Fibroblast of lung (primary cell): Measurements from ENCODE around the gene PLOD3. TPM values are rescaled to one million over a fixed set of nuclear protein-coding genes. Genes with fewer than 3 reads are reported as not detected.

Experiments
- DNase-seq, 2 donors: peaks; one replicate each; pipeline versions ENCODE4 v3.0.0 to v3.0.0-alpha.2; 2010; ENCODE audit warnings: low read depth in 2 of 2
- H2AFZ ChIP-seq: 2 replicates; pipeline ENCODE4 v1.5.1; 2012; ENCODE audit warnings: low read length, control low read depth, inconsistent platforms
- H3K27ac ChIP-seq: 2 replicates; pipeline ENCODE4 v1.5.1; 2011; ENCODE audit warnings: low read length, control low read depth; ENCODE audit not compliant: insufficient read depth
- H3K27me3 ChIP-seq: 2 replicates; pipeline ENCODE4 v1.5.1; 2011; ENCODE audit warnings: mild to moderate bottlenecking, low read length; ENCODE audit not compliant: control insufficient read depth, insufficient read depth
- H3K36me3 ChIP-seq: 2 replicates; pipeline ENCODE4 v1.5.1; 2011; ENCODE audit warnings: low read length; ENCODE audit not compliant: control insufficient read depth, insufficient read depth
- H3K4me1 ChIP-seq: 2 replicates; pipeline ENCODE4 v1.5.1; 2011; ENCODE audit warnings: low read length; ENCODE audit not compliant: control insufficient read depth, insufficient read depth; ENCODE audit errors: extremely low read depth
- H3K4me2 ChIP-seq: 2 replicates; pipeline ENCODE4 v1.5.1; 2011; ENCODE audit warnings: low read length, control low read depth; ENCODE audit not compliant: insufficient read depth; ENCODE audit errors: extremely low read depth
- H3K4me3 ChIP-seq, 4 experiments: fragments of 200-600 bp in 1 of 4; sonication (generic) in 1 of 4; replicated peaks in 1 of 4; 2 replicates each; pipeline ENCODE4 v1.5.1; 2011 to 2016; ENCODE audit warnings: low read length in 4 of 4, low read depth in 3 of 4, mild to moderate bottlenecking in 3 of 4, control low read depth in 2 of 4, inconsistent platforms in 1 of 4, mixed read lengths in 1 of 4; ENCODE audit not compliant: insufficient read depth in 1 of 4; ENCODE audit errors: control extremely low read depth in 1 of 4
- H3K79me2 ChIP-seq: 2 replicates; pipeline ENCODE4 v1.5.1; 2012; ENCODE audit warnings: mild to moderate bottlenecking, low read length, inconsistent platforms; ENCODE audit not compliant: control insufficient read depth, insufficient read depth
- H3K9ac ChIP-seq: 2 replicates; pipeline ENCODE4 v1.5.1; 2011; ENCODE audit warnings: mild to moderate bottlenecking, low read length, control low read depth; ENCODE audit not compliant: insufficient read depth
- H3K9me3 ChIP-seq: 2 replicates; pipeline ENCODE4 v1.5.1; 2012; ENCODE audit warnings: low read depth, low read length; ENCODE audit not compliant: control insufficient read depth, insufficient read depth
- H4K20me1 ChIP-seq: 2 replicates; pipeline ENCODE4 v1.5.1; 2011; ENCODE audit warnings: low read length; ENCODE audit not compliant: control insufficient read depth, insufficient read depth; ENCODE audit errors: extremely low read depth
- EZH2 ChIP-seq: IDR thresholded peaks from 2 replicates; pipeline ENCODE4 v1.5.1; 2012; ENCODE audit warnings: low read length, control low read depth, mild to moderate bottlenecking; ENCODE audit errors: missing control alignments
- polyA plus RNA-seq, 2 donors: library from polyadenylated mRNA; depleted of rRNA in 1 of 2; stranded (reverse) in 1 of 2; unstranded in 1 of 2; fragments of >200 nt; gene quantifications; 2 replicates each; pipeline ENCODE4 v1.2.1, GENCODE V29; 2011 to 2012; ENCODE audit warnings: missing spikeins in 1 of 2
- total RNA-seq: library from RNA; depleted of rRNA; stranded (reverse); fragments of >200 nt; gene quantifications from 2 replicates; pipeline ENCODE4 v1.2.1, GENCODE V29; 2014
- TF ChIP-seq, protein P1 (sequence below), 2 donors: IDR thresholded peaks in 1 of 2; conservative IDR thresholded peaks in 1 of 2; 1 replicate in 1 of 2; 2 replicates in 1 of 2; pipeline ENCODE4 v1.5.1; 2011 to 2012; ENCODE audit warnings: low read length in 2 of 2, control low read depth in 1 of 2, inconsistent platforms in 1 of 2, low read depth in 1 of 2, mild to moderate bottlenecking in 1 of 2

The PLOD3 gene
- total and polyA plus RNA-seq, 2 donors (not counting 1 experiment from before 2014, with no cell fraction given), result 86.0 to 89.0 TPM

DNA sequence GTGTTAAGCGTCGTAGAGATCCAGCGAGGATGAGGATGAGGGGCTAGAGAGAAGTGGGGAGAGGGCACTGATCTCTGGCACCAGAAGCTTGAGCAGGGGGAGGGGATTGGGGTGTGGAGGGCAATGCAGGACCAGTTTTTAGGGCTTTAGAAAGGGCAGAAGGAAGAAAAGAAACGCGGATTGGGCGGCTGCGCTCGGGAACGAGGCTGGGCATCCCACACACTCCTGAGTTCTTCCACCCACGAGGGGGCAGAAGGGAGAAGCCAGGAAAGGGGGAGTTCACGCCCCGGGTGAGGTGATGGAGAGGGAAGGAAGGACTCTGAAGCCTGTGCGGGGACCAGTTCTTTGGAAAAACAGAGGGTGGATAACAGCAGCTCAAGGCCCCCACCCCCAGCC, 45.9 kb downstream of the PLOD3 start:
- Histone ChIP-seq H3K27me3 (peaks cover 67% of the 10 kb centered on the region), H3K79me2 (no peaks in the 10 kb centered on the region), H3K9ac (no peak overlapping the region), H4K20me1 (peaks cover 2% of the 10 kb centered on the region), H3K36me3 (no peaks in the 10 kb centered on the region), H3K27ac (no peak overlapping the region), H3K4me1 (peaks cover 19% of the 10 kb centered on the region), H2AFZ (no peak overlapping the region), H3K4me2 (no peak overlapping the region), H3K4me3 (no peak overlapping the region), H3K9me3 (no peaks in the 10 kb centered on the region)
- no peak for DNase-seq
- TF ChIP-seq EZH2, result no peak
- TF ChIP-seq, protein P1, sequence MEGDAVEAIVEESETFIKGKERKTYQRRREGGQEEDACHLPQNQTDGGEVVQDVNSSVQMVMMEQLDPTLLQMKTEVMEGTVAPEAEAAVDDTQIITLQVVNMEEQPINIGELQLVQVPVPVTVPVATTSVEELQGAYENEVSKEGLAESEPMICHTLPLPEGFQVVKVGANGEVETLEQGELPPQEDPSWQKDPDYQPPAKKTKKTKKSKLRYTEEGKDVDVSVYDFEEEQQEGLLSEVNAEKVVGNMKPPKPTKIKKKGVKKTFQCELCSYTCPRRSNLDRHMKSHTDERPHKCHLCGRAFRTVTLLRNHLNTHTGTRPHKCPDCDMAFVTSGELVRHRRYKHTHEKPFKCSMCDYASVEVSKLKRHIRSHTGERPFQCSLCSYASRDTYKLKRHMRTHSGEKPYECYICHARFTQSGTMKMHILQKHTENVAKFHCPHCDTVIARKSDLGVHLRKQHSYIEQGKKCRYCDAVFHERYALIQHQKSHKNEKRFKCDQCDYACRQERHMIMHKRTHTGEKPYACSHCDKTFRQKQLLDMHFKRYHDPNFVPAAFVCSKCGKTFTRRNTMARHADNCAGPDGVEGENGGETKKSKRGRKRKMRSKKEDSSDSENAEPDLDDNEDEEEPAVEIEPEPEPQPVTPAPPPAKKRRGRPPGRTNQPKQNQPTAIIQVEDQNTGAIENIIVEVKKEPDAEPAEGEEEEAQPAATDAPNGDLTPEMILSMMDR (conservative IDR thresholded peaks at IDR 0.05 in 1 of 2, IDR thresholded peaks at IDR 0.05 in 1 of 2; ENCODE audit: low read depth in 1 of 2, low read length in 2 of 2), result peak in 1 of 2 donors; percentile 32

DNA sequence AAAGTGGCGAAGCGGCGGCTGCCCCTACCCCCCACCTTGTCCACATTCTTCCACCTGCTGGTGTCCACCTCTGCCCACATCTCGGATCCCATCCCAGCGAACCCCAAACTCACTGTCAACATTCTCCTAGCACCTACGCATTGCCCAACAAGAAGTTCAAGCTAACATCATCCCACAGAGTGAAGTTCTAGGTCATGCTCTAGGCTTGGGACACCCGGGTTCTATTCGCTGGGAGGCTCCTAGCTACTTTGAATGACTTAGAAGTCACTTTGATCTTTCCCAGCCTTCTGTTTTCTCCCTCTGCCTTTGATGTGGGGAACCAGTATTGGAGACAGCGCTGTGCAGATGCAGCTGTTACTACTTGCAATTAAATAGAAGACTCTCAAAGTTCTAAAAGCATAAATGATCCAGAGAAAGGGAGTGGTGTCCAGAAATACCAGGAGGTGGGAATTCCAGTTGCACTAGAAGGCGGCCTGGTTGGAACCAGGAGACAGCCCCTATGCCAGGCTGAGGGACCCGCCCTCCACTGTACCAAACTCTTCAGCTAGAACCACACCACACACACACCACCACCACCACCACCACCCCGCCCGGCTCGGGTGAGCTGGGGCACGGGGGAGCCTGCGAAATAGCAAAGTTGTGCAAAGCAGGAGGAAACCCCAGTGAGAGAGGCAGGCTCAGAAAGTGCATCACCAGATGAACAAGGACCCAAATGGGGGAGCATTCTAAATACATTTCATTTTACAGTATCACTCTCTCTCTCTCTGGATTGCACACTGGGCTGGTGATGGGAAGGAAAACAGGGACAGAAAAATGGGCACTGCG, 46.6 kb downstream of the PLOD3 start:
- Histone ChIP-seq H3K4me2 (no peak overlapping the region), H3K9me3 (no peaks in the 10 kb centered on the region), H3K9ac (no peak overlapping the region), H3K36me3 (no peaks in the 10 kb centered on the region), H3K4me3 (no peak overlapping the region), H3K4me1 (peaks cover 23% of the 10 kb centered on the region), H3K27me3 (peaks cover 66% of the 10 kb centered on the region), H2AFZ (no peak overlapping the region), H3K27ac (no peak overlapping the region), H3K79me2 (no peaks in the 10 kb centered on the region), H4K20me1 (peaks cover 2% of the 10 kb centered on the region)
- no peak for DNase-seq
- peak; percentile 82 for TF ChIP-seq EZH2
- TF ChIP-seq, protein P1 (conservative IDR thresholded peaks at IDR 0.05 in 1 of 2, IDR thresholded peaks at IDR 0.05 in 1 of 2; ENCODE audit: low read depth in 1 of 2, low read length in 2 of 2), result no peak

- Histone ChIP-seq H3K79me2 (no peaks in the 10 kb centered on the region), H3K9me3 (no peaks in the 10 kb centered on the region), H2AFZ (no peak overlapping the region), H3K36me3 (no peaks in the 10 kb centered on the region), H3K9ac (no peak overlapping the region), H4K20me1 (peaks cover 2% of the 10 kb centered on the region), H3K27ac (no peak overlapping the region), H3K4me2 (peak overlapping the region; percentile 78), H3K4me1 (peaks cover 25% of the 10 kb centered on the region), H3K27me3 (peaks cover 63% of the 10 kb centered on the region), H3K4me3 (peak overlapping the region in 1 of 4 experiments; percentile 20)
- DNase-seq, result peak; percentile 53 to 56
- TF ChIP-seq EZH2, result no peak
- TF ChIP-seq, protein P1 (conservative IDR thresholded peaks at IDR 0.05 in 1 of 2, IDR thresholded peaks at IDR 0.05 in 1 of 2; ENCODE audit: low read depth in 1 of 2, low read length in 2 of 2), result peak; percentile 88 to 97
Measured at GRCh38 chr7:101169838-101170551, 47.4 kb downstream of the PLOD3 start.
